SU-DHL-6 (cell line): ENCODE measurements around the gene MCAM.

ENCODE experiments used
- H2AFZ ChIP-seq: fragments of 200-600 bp; sonication (generic); 2 replicates; pipeline ENCODE4 v1.6.1; 2014; ENCODE audit warnings: low read depth, mild to moderate bottlenecking, moderate library complexity, mixed read lengths, antibody characterized with exemption, low read length; ENCODE audit not compliant: severe bottlenecking
- H3F3A ChIP-seq: fragments of 200-600 bp; shearing (Covaris generic); 2 replicates; pipeline ENCODE4 v1.6.0; 2016; ENCODE audit warnings: antibody characterized with exemption, mild to moderate bottlenecking; ENCODE audit not compliant: insufficient read depth
- H3K27ac ChIP-seq: fragments of 200-600 bp; sonication (generic); 2 replicates; pipeline ENCODE4 v1.5.1; 2016; ENCODE audit warnings: low read depth, mild to moderate bottlenecking, low read length, moderate library complexity, mixed read lengths
- H3K27me3 ChIP-seq: fragments of 200-600 bp; sonication (generic), shearing (Covaris generic); 2 replicates; pipeline ENCODE4 v1.6.0; 2014; ENCODE audit warnings: mild to moderate bottlenecking, low read length
- H3K36me3 ChIP-seq: fragments of 200-600 bp; sonication (generic); 2 replicates; pipeline ENCODE4 v1.6.1; 2014; ENCODE audit warnings: mild to moderate bottlenecking, low read length, mixed read lengths
- H3K4me2 ChIP-seq: fragments of 300-600, 200-600 bp; shearing (Covaris generic), sonication (generic); 2 replicates; pipeline ENCODE4 v1.6.0; 2014; ENCODE audit warnings: low read length, low read depth, mild to moderate bottlenecking; ENCODE audit not compliant: poor library complexity, severe bottlenecking
- H3K4me3 ChIP-seq: fragments of 200-600 bp; sonication (generic); 2 replicates; pipeline ENCODE4 v1.5.1; 2014; ENCODE audit warnings: antibody characterized with exemption, low read length, mild to moderate bottlenecking, mixed read lengths; ENCODE audit not compliant: insufficient read depth, poor library complexity, severe bottlenecking
- H3K79me2 ChIP-seq: fragments of 200-600 bp; sonication (generic); 2 replicates; pipeline ENCODE4 v1.6.1; 2014; ENCODE audit warnings: mild to moderate bottlenecking, low read length, moderate library complexity; ENCODE audit not compliant: insufficient read depth
- H3K9ac ChIP-seq: fragments of 200-600 bp; sonication (generic); 2 replicates; pipeline ENCODE4 v1.7.0; 2014; ENCODE audit warnings: mild to moderate bottlenecking, low read length
- H3K9me2 ChIP-seq: fragments of 200-600 bp; sonication (generic); replicated peaks from 2 replicates; pipeline ENCODE4 v1.6.1; 2014; ENCODE audit warnings: low read length; ENCODE audit not compliant: insufficient read depth
- H3K9me3 ChIP-seq: fragments of 200-600 bp; sonication (generic); 2 replicates; pipeline ENCODE4 v1.6.1; 2014; ENCODE audit warnings: low read length, mixed read lengths; ENCODE audit not compliant: insufficient read depth
- H4K20me1 ChIP-seq: fragments of 200-600 bp; sonication (generic); 2 replicates; pipeline ENCODE4 v1.6.1; 2014; ENCODE audit warnings: low read depth, mild to moderate bottlenecking, antibody characterized with exemption, low read length, moderate library complexity, mixed read lengths
- CTCF ChIP-seq: fragments of 200-600 bp; sonication (generic); IDR thresholded peaks from one replicate; pipeline ENCODE4 v1.5.1; 2017; ENCODE audit warnings: antibody characterized with exemption, mild to moderate bottlenecking, low read length, moderate library complexity; ENCODE audit not compliant: insufficient read depth, poor library complexity, severe bottlenecking
- EZH2phosphoT487 ChIP-seq: fragments of 200-600 bp; sonication (generic), shearing (Covaris generic); conservative IDR thresholded peaks from 2 replicates; pipeline ENCODE4 v1.6.1; 2018; ENCODE audit warnings: mild to moderate bottlenecking, antibody characterized with exemption, low read length, moderate library complexity, mixed read lengths

The MCAM gene

GRCh38 chr11:119298726-119299125 lies 18.2 kb downstream of the MCAM start:
- Histone ChIP-seq H3K27ac (no peak overlapping the region), H3K9me3 (no peaks in the 10 kb centered on the region), H3K36me3 (peaks cover 18% of the 10 kb centered on the region), H3K4me3 (no peak overlapping the region), H3F3A (no peaks in the 10 kb centered on the region), H3K27me3 (no peaks in the 10 kb centered on the region), H2AFZ (no peak overlapping the region), H3K79me2 (no peaks in the 10 kb centered on the region), H3K4me2 (no peak overlapping the region), H3K9ac (no peak overlapping the region), H3K9me2 (no peaks in the 10 kb centered on the region), H4K20me1 (no peaks in the 10 kb centered on the region)
- TF ChIP-seq CTCF (no peak), EZH2phosphoT487 (no peak)

GRCh38 chr11:119297938-119298337 lies 19.0 kb downstream of the MCAM start:
- Histone ChIP-seq H3K9ac (no peak overlapping the region), H4K20me1 (no peaks in the 10 kb centered on the region), H2AFZ (no peak overlapping the region), H3K36me3 (peaks cover 14% of the 10 kb centered on the region), H3K9me3 (no peaks in the 10 kb centered on the region), H3K9me2 (no peaks in the 10 kb centered on the region), H3F3A (no peaks in the 10 kb centered on the region), H3K4me2 (no peak overlapping the region), H3K27me3 (no peaks in the 10 kb centered on the region), H3K4me3 (no peak overlapping the region), H3K79me2 (no peaks in the 10 kb centered on the region), H3K27ac (no peak overlapping the region)
- TF ChIP-seq CTCF: no peak
- no peak for TF ChIP-seq EZH2phosphoT487

- Histone ChIP-seq H3K27me3 (no peaks in the 10 kb centered on the region), H3K9ac (no peak overlapping the region), H3K9me2 (no peaks in the 10 kb centered on the region), H3K4me2 (no peak overlapping the region), H3K27ac (no peak overlapping the region), H3K36me3 (peaks cover 18% of the 10 kb centered on the region), H3K4me3 (no peak overlapping the region), H3F3A (no peaks in the 10 kb centered on the region), H3K79me2 (no peaks in the 10 kb centered on the region), H4K20me1 (no peaks in the 10 kb centered on the region), H3K9me3 (no peaks in the 10 kb centered on the region), H2AFZ (no peak overlapping the region)
- TF ChIP-seq EZH2phosphoT487 (no peak), CTCF (no peak)
Observed at GRCh38 chr11:119295178-119295577, 21.8 kb downstream of the MCAM start.

DNA sequence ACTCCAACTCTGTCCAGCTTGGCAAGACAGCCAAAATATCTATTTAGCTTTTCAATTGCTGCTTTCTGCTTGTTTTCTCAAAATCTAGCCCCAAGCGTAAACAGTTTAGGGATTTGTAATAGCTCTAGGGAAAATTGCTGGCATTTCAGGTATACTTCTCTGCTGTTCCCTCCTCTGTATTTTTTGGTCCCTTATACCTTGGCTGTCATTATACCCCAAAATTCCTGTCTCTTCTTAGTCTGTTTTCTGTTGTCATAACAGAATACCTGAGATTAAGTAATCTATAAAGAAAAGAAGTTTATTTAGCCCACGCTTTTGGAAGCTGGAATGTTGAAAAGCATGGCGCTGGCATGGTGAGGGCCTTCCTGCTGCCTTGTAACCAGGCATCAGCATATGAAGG lies 23.5 kb downstream of the MCAM start:
- no peaks in the 10 kb centered on the region for H4K20me1 ChIP-seq
- no peaks in the 10 kb centered on the region for H3K79me2 ChIP-seq
- no peak overlapping the region for H2AFZ ChIP-seq
- no peak overlapping the region for H3K27ac ChIP-seq
- H3K36me3 ChIP-seq: peaks cover 28% of the 10 kb centered on the region
- H3K9ac ChIP-seq: no peak overlapping the region
- H3F3A ChIP-seq: no peaks in the 10 kb centered on the region
- no peaks in the 10 kb centered on the region for H3K9me2 ChIP-seq
- no peak overlapping the region for H3K4me2 ChIP-seq
- H3K9me3 ChIP-seq: no peaks in the 10 kb centered on the region
- no peaks in the 10 kb centered on the region for H3K27me3 ChIP-seq
- H3K4me3 ChIP-seq: no peak overlapping the region
- TF ChIP-seq CTCF: no peak
- TF ChIP-seq EZH2phosphoT487: no peak
